Medulla oblongata (tissue), 1 donor: ENCODE data around the gene ZDHHC22.

ENCODE experiments used
- DNase-seq: peaks from one replicate; pipeline ENCODE4 v3.0.0-alpha.2; 2015; ENCODE audit errors: extremely low spot score

ZDHHC22 gene

GRCh38 chr14:77126461-77126990 lies 15.1 kb downstream of the ZDHHC22 start:
- DNase-seq = no peak

- no peak for DNase-seq
Observed at GRCh38 chr14:77125823-77126325, 15.7 kb downstream of the ZDHHC22 start.

DNA sequence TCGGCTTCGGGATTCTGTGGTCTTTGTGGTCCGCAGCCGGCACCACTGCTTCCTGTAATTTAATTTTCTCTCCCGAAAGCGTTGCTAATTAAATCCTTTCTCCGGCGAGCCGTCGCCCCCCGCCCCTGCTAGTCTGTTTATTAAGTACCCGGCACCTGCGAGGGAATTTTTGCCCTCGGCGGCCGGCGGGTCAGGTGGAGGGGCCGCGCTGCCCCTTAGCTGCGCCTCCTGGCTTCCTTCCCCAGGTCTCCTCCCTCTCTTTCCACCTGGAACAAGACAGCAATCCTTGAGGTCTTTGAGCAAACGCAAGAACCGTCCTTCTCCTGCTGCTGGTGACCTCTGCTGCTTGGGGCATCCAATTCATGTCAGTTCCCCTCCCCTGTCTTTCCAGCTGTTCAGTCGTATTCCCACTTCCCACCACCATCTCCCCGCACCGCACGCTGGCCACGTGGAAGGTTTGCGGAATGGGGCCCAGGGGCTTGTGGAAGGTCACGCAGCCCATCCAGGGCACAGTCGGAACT lies 16.2 kb downstream of the ZDHHC22 start:
- DNase-seq = no peak

- DNase-seq = peak; percentile 80
Observed at GRCh38 chr14:77124345-77125280, 17.0 kb downstream of the ZDHHC22 start.

DNA sequence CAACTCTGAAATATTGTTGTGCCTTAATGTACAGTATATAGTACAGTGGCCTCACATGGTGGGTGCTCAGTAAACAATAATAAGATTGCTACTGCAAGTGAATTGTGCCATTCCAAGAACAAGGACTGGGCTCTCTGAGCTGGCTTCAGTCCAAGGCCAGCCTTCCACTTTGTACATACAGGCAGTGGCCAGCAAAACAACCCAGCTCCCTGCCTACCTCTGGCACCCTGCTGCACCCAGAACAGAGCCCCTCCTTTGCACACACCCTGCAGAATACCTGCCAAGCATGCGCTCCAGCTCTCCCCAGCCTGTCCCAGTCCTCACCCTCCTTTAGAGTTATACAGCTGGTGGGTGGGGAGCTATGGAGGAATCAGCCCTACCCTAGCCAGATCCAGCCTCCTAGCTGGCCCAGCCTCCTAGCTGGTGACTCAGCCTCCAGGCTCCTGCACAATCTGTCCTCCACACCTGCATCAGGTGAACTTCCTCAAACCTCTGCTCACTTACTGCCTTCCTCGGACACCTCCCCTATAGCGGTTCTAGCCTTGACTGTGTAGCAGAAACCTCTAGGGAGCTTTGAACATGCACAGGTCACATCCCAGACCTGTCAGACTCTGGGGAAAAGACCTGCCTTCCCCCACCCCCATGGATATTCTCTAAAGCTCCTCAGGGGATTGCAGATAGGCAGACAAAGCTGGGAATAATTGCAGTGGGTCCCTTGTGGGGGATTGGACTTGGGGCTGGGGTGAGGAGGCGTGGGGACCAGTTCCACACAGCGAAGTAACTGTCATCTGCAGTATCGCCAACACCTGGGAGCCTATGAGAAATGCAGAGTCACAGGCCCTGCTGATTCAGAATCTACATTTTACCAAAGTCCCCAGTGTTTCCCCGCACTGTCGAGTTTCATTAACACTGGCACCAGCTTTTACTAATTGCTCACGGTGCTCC lies 17.9 kb downstream of the ZDHHC22 start:
- DNase-seq = peak; percentile 72

- DNase-seq = peak; percentile 13
Observed at GRCh38 chr14:77122526-77123125, 19.0 kb downstream of the ZDHHC22 start.

GRCh38 chr14:77120771-77121743 lies 20.5 kb downstream of the ZDHHC22 start:
- DNase-seq = peak; percentile 75

GRCh38 chr14:77119851-77120250 lies 21.7 kb downstream of the ZDHHC22 start:
- no peak for DNase-seq

DNA sequence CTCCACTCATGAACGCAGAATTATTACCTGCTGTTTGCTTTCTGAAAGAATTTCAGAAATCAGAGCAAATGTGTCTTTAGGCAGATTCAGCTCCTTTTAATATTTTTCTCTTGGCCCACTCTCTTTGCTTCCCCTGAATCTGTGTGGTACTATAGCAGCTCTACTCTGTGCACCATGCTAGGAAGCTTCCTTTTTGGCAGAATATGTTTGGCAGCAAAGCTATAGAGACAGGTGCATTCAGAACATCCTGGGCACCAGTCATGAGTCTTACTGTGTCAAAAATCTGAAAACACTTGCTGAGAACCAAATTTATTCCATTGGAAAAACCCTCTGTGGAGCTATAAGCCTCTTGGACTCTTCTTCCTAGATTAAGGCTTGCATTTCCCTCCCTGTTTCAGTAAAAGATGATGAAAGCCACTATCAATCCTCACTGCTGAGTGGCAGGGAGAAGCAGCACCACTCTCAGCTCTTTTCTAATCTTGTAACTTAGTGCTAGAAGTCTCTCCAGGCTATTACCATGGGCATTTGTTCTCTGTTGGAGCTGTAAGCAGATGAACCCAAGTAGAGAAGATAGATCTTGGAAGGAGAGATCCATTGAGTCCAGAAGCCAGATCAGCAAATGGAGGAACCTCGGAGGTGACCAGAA lies 25.3 kb downstream of the ZDHHC22 start:
- DNase-seq = no peak

- DNase-seq = no peak
Observed at GRCh38 chr14:77114609-77115008, 27.0 kb downstream of the ZDHHC22 start.

- DNase-seq = no peak
Observed at GRCh38 chr14:77113644-77114043, 27.9 kb downstream of the ZDHHC22 start.

DNA sequence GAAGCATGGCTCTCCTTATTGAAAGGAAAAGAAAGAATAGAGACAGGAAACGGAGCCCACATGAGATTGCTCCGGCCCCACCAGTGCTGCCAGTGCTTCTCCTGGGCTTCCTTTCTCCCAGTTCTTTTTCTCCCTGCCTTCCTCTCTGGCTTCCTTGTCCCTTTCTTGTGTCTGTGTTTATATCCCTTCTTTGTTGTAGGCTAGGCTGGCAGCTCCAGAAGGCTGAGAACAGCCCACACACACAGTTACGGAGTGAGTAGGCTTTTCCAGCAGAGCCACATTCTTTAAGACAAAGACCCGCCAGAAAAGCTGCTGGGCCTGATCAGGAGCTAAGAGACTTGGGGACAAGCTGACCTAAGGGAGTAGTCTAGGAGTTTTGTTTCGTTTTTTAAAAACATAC lies 30.6 kb downstream of the ZDHHC22 start:
- peak; percentile 78 for DNase-seq

DNA sequence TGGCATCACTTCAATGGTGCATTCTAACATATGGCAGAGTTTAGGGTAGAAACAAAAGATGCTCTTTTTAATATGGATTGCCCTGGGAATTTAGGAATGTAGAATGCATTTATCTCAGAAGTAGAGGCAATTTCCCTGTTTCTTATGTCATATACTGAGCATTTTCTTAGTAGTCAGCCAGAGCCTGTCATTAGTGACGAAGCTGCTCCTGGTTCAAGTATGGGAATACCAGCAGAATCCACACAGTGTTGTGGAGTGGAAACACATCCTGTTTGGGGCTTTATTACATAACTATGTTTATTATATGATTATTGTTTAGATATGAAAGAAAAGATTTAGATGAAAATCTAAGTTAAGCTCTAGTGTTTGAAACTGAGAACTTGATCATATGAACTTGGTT lies 31.3 kb downstream of the ZDHHC22 start:
- peak; percentile 9 for DNase-seq

GRCh38 chr14:77109656-77110055 lies 31.9 kb downstream of the ZDHHC22 start:
- peak; percentile 19 for DNase-seq

GRCh38 chr14:77108753-77109152 lies 32.8 kb downstream of the ZDHHC22 start:
- peak; percentile 45 for DNase-seq

- DNase-seq = peak; percentile 40
Observed at GRCh38 chr14:77107228-77107627, 34.4 kb downstream of the ZDHHC22 start.

DNA sequence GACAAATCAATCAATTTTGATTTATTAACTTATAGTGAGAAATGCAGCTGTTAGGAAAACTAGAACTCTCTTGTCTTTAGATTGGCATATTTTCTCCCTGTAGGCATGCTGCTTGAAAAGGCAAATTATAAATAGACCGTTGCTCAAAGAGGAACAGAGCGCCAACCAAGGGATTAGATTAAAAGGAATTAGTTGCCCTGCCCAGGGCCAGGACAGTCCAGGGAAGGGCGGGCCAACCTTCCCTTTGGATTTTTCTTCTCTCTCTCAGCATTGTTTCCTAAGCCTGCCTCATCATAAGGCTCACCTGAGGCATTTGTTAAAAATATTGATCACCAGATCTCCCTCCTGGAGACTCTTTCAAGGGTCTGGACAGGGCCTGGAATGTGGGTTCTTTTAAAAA lies 34.9 kb downstream of the ZDHHC22 start:
- DNase-seq = peak; percentile 29

- DNase-seq = peak; percentile 94
Observed at GRCh38 chr14:77105145-77105939, 36.2 kb downstream of the ZDHHC22 start.

GRCh38 chr14:77104393-77104792 lies 37.2 kb downstream of the ZDHHC22 start:
- peak; percentile 36 for DNase-seq
